Astrocyte of the spinal cord (primary cell): Measurements from ENCODE around the gene S100A1.
"Not testable (repeated sequence)": the region's sequence is repeated elsewhere in the genome, so short reads cannot be mapped to it uniquely, and the experiment has no call there.

Experiments used
- DNase-seq: peaks from one replicate; pipeline ENCODE4 v3.0.0; 2011; ENCODE audit warnings: low read depth, low spot score
- H3K4me3 ChIP-seq: 2 replicates; pipeline ENCODE4 v1.5.1; 2011; ENCODE audit warnings: low read depth, mild to moderate bottlenecking, low read length, moderate library complexity
- in situ Hi-C: cut with HindIII; loops from 2 replicates; pipeline ENCODE4 v1.10.0; 2017; ENCODE audit warnings: low sequenced_read_pairs
- TF ChIP-seq, protein P1 (sequence below): IDR thresholded peaks from 2 replicates; pipeline ENCODE4 v1.5.1; 2012; ENCODE audit warnings: low read depth, mild to moderate bottlenecking, low read length, inconsistent platforms

The S100A1 gene

DNA sequence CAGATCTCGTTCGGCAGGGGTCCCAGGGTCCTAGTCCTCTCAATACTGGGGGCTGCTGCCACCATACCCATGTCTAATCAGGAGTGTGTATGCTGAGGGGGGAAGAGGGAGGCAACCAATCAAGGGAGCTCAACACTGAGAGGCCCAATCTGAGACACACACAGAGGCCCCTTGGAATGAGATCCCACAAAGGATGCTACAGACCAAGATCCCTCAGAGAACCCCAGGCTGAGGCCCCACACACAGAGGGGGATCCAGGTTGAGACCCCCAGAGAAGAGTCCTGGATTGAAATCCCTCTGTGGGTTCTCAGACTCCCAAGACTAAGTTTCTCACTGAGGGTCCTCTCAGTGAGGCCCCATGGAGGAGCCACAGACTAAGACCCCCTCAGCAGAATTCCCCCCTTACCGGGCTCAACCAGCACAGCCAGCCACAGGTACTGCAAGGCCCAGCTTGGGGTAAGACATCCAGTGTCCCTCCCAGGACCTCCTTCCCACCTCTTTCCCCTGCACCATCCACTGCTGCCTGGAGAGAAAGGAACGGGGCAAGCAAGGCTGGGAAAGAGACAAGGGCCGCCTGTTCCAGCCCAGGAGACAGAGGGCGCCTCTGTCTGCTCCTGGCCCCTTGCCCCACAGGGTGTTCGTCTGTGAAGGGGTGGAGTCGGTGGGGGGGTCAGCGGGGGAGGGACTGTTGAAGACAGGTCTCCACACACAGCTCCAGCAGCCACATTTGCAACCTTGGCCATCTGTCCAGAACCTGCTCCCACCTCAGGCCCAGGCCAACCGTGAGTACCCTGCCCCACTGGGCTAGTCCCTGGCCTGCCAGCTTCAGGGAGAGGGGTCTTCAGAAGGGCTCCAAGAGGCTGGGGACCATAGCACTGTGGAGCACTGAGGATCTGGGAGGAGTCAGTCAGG is at the start of gene S100A1:
TSS of gene S100A1 (plus strand) at position 720 of the 912 bp plus-strand sequence. CDS start 2,088 bp downstream, outside the sequence.
- TF ChIP-seq, protein P1, sequence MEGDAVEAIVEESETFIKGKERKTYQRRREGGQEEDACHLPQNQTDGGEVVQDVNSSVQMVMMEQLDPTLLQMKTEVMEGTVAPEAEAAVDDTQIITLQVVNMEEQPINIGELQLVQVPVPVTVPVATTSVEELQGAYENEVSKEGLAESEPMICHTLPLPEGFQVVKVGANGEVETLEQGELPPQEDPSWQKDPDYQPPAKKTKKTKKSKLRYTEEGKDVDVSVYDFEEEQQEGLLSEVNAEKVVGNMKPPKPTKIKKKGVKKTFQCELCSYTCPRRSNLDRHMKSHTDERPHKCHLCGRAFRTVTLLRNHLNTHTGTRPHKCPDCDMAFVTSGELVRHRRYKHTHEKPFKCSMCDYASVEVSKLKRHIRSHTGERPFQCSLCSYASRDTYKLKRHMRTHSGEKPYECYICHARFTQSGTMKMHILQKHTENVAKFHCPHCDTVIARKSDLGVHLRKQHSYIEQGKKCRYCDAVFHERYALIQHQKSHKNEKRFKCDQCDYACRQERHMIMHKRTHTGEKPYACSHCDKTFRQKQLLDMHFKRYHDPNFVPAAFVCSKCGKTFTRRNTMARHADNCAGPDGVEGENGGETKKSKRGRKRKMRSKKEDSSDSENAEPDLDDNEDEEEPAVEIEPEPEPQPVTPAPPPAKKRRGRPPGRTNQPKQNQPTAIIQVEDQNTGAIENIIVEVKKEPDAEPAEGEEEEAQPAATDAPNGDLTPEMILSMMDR = no peak
- peak within 1 kb of the TSS; percentile 74 for H3K4me3 ChIP-seq
- in situ Hi-C loops = no loop called here
- DNase-seq = no peak

DNA sequence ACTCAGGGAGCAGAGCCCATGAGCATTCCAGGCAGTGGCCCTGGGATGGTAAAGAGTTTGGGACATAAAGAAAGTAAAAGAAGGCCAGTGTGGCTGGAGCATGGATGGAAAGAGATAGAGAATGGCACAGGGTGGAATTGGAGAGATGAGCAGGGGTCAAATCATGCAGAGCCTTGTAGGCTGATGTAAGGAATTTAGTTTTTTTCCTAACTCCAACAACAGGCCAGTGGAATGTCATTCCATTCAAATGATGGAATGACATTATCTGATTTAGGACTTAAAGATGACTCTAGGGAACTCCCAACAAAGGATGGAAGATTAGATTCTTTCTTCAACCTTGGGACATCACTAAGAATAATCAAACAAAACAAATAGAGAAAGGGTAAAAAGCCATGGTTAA is 49.7 kb upstream of the S100A1 start:
- no peak for DNase-seq
- TF ChIP-seq, protein P1 = no peak
- no peak overlapping the region for H3K4me3 ChIP-seq
- in situ Hi-C loops = no loop called here

DNA sequence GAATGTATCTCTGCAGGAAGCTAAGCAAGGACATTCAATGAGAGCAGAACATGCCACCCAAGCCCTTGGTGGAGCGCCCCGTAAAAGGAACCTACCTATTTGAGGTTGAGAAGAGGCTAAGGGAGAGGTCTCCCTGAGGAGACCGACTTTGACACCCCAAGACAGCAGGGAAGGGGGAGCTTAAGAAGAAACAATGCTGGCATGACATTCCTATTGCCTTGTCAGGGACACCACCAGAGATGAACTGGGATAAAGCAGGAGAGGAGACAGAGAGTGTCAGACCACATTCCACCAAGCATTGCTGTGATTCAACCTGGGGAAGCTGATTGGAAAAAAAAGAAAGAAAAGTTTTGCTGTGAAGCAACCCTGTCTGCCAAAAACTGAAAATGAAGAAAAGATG is 49.3 kb upstream of the S100A1 start:
- in situ Hi-C loops = no loop called here
- TF ChIP-seq, protein P1 = no peak
- DNase-seq = no peak
- H3K4me3 ChIP-seq = no peak overlapping the region

DNA sequence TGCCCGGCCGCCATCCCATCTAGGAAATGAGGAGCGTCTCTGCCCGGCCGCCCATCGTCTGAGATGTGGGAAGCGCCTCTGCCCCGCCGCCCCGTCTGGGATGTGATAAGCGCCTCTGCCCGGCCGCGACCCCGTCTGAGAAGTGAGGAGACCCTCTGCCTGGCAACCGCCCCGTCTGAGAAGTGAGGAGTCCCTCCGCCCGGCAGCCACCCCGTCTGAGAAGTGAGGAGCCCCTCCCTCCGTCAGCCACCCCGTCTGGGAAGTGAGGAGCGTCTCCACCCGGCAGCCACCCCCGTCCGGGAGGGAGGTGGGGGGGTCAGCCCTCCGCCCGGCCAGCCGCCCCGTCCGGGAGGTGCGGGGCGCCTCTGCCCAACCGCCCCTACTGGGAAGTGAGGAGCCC is 45.4 kb upstream of the S100A1 start:
- in situ Hi-C loops, H3K4me3 ChIP-seq, DNase-seq: not testable (repeated sequence)

DNA sequence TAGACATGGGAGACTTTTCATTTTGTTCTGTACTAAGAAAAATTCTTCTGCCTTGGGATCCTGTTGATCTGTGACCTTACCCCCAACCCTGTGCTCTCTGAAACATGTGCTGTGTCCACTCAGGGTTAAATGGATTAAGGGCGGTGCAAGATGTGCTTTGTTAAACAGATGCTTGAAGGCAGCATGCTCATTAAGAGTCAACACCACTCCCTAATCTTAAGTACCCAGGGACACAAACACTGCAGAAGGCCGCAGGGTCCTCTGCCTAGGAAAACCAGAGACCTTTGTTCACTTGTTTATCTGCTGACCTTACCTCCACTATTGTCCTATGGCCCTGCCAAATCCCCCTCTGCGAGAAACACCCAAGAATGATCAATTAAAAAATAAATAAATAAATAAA is 44.7 kb upstream of the S100A1 start:
- DNase-seq, in situ Hi-C loops, H3K4me3 ChIP-seq: not testable (repeated sequence)

DNA sequence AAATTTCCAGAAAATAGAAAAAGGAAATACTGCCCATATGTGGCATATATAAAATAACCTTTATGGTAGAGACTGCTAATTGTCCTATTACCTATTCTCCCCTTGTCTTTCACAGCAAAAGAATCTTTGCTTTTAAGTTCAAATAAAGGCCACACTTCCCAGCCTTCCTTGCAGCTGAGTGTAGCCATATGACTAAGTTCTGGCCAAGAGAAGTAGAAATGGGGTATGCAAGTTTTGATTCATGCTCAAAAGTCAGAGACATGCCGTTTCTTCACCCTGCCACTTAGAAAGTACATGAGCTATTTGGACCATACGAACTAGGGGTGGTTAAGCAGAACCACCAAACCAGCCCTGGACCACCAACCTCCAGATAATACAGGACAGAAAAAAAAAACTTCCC is 44.3 kb upstream of the S100A1 start:
- in situ Hi-C loops = no loop called here
- H3K4me3 ChIP-seq = no peak overlapping the region
- TF ChIP-seq, protein P1 = no peak
- no peak for DNase-seq

DNA sequence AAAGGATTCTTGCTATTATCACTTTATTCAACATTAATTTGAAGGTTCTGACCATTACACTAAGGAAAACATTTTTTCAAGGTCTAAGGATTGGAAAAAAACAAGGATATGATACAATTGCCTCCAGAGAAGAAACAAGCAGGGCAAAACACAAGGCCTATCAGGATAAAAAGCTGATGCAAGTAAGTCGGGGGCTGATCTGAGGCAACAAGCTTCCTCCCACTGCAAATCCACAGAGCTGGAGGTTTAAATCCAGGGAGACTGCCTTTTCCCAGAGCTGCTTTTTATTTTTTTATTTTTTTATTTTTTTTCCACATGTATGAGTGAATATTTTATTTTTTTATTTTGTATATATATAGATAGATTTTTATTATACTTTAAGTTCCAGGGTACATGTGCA is 43.2 kb upstream of the S100A1 start:
- H3K4me3 ChIP-seq = no peak overlapping the region
- DNase-seq = no peak
- TF ChIP-seq, protein P1 = no peak
- in situ Hi-C loops = no loop called here
